HCT116 (cell line): Measurements from ENCODE around the gene FHOD1. TPM values are rescaled to one million over a fixed set of nuclear protein-coding genes. Genes with fewer than 3 reads are reported as not detected.

Experiments used
- ATAC-seq: fragments of 200-7000 bp; cut with Tn5 transposase; 2 replicates; pipeline ENCODE4 v1.9.1; 2020; ENCODE audit warnings: mild to moderate bottlenecking, moderate library complexity
- BruUV-seq: library from RNA; stranded (reverse); fragments of 400-500 nt; replicated peaks from 2 replicates; lab custom pipeline; 2021; lab: Mats Ljungman, UMichigan
- CTCF ChIA-PET: fragments of 300-600 bp; sonication (Branson Sonifier 250); formaldehyde crosslinking; loops from one replicate; lab custom pipeline; 2021; ENCODE audit warnings: antibody characterized with exemption; lab: Charles Lee
- POLR2A ChIA-PET: fragments of 300-600, 350-600 bp; sonication (Branson Sonifier 250); formaldehyde crosslinking; loops from one replicate; lab custom pipeline; 2021; ENCODE audit warnings: antibody characterized with exemption; lab: Charles Lee
- RAD21 ChIA-PET, 2 experiments: fragments of 300-600 bp; sonication (Branson Sonifier 250); formaldehyde crosslinking; loops; one replicate each; lab custom pipeline; 2023; ENCODE audit warnings: low total read pairs in 2 of 2; ENCODE audit not compliant: uncharacterized antibody in 2 of 2, unreplicated experiment in 2 of 2, low non-redundant PET in 1 of 2; lab: Charles Lee
- DNase-seq: peaks from one replicate; pipeline ENCODE4 v3.0.0-alpha.2; 2010; ENCODE audit warnings: low read depth, low spot score
- H2AFZ ChIP-seq: fragments of 200-600 bp; shearing (Covaris generic), sonication (generic); 2 replicates; pipeline ENCODE4 v1.6.1; 2017; ENCODE audit warnings: low read depth, mixed run types, mixed read lengths, antibody characterized with exemption, low read length; ENCODE audit not compliant: poor library complexity, severe bottlenecking
- H3K27ac ChIP-seq: 2 replicates; pipeline ENCODE4 v1.5.1; 2012; ENCODE audit warnings: low read depth, low read length
- H3K27me3 ChIP-seq: fragments of 200-600 bp; sonication (generic); 2 replicates; pipeline ENCODE4 v1.6.1; 2016; ENCODE audit warnings: mixed run types, low read length, mixed read lengths; ENCODE audit not compliant: insufficient read depth
- H3K36me3 ChIP-seq, 2 experiments: fragments of 200-500 bp in 1 of 2; fragments of 200-600 bp in 1 of 2; sonication (Bioruptor generic) in 1 of 2; sonication (generic) in 1 of 2; 2 replicates each; pipeline versions ENCODE4 v1.5.1 to v1.6.1; 2014 to 2016; ENCODE audit warnings: low read length in 2 of 2, inconsistent platforms in 1 of 2, mixed read lengths in 1 of 2, mixed run types in 1 of 2; ENCODE audit not compliant: insufficient read depth in 2 of 2, control insufficient read depth in 1 of 2
- H3K4me1 ChIP-seq, 2 experiments: fragments of 200-600 bp in 1 of 2; sonication (generic) in 1 of 2; 2 replicates each; pipeline versions ENCODE4 v1.5.1 to v1.6.1; 2012 to 2017; ENCODE audit warnings: low read length in 2 of 2, inconsistent platforms in 1 of 2, mild to moderate bottlenecking in 1 of 2, mixed read lengths in 1 of 2, mixed run types in 1 of 2, moderate library complexity in 1 of 2; ENCODE audit not compliant: insufficient read depth in 2 of 2, control insufficient read depth in 1 of 2
- H3K4me2 ChIP-seq: fragments of 200-600 bp; sonication (generic); 2 replicates; pipeline ENCODE4 v1.6.1; 2017; ENCODE audit warnings: mixed run types, low read length, mixed read lengths
- H3K4me3 ChIP-seq, 2 experiments: fragments of 200-600 bp in 1 of 2; sonication (generic) in 1 of 2; replicated peaks in 1 of 2; 2 replicates each; pipeline ENCODE4 v1.5.1; 2011 to 2016; ENCODE audit warnings: low read length in 2 of 2, control low read depth in 1 of 2, low read depth in 1 of 2, mild to moderate bottlenecking in 1 of 2, mixed read lengths in 1 of 2, mixed run types in 1 of 2
- H3K79me2 ChIP-seq: fragments of 200-600 bp; sonication (generic); 2 replicates; pipeline ENCODE4 v1.6.1; 2017; ENCODE audit warnings: mild to moderate bottlenecking, mixed run types, low read length, moderate library complexity, mixed read lengths; ENCODE audit not compliant: insufficient read depth
- H3K9ac ChIP-seq: fragments of 200-600 bp; sonication (generic); 2 replicates; pipeline ENCODE4 v1.6.1; 2016; ENCODE audit warnings: low read length, mixed read lengths
- H3K9me2 ChIP-seq: fragments of 200-600 bp; sonication (generic), shearing (Covaris generic); 2 replicates; pipeline ENCODE4 v1.6.1; 2017; ENCODE audit warnings: mixed run types, mild to moderate bottlenecking, moderate library complexity; ENCODE audit not compliant: insufficient read depth
- H3K9me3 ChIP-seq, 2 experiments: fragments of 200-500 bp in 1 of 2; fragments of 200-600 bp in 1 of 2; sonication (Bioruptor generic) in 1 of 2; sonication (generic) in 1 of 2; 2 replicates each; pipeline ENCODE4 v1.6.1; 2014 to 2017; ENCODE audit warnings: low read length in 2 of 2, mixed read lengths in 2 of 2, inconsistent platforms in 1 of 2, low read depth in 1 of 2, mild to moderate bottlenecking in 1 of 2, mixed run types in 1 of 2, moderate library complexity in 1 of 2; ENCODE audit not compliant: control insufficient read depth in 1 of 2, insufficient read depth in 1 of 2
- H4K20me1 ChIP-seq: fragments of 200-600 bp; sonication (generic), shearing (Covaris generic); 2 replicates; pipeline ENCODE4 v1.6.1; 2017; ENCODE audit warnings: mixed run types, mild to moderate bottlenecking, moderate library complexity; ENCODE audit not compliant: insufficient read depth
- CBX3 ChIP-seq: IDR thresholded peaks from 2 replicates; pipeline ENCODE4 v1.6.1; 2012; ENCODE audit warnings: low read depth
- EGR1 ChIP-seq: IDR thresholded peaks from 2 replicates; pipeline ENCODE4 v1.6.1; 2012; ENCODE audit warnings: low read depth
- EZH2 ChIP-seq: fragments of 200-600 bp; sonication (generic); IDR thresholded peaks from 2 replicates; pipeline ENCODE4 v1.6.1; 2017; ENCODE audit warnings: antibody characterized with exemption, mixed run types
- FOSL1 ChIP-seq: IDR thresholded peaks from 2 replicates; pipeline ENCODE4 v1.6.1; 2012; ENCODE audit warnings: low read depth
- POLR2AphosphoS5 ChIP-seq: IDR thresholded peaks from 2 replicates; pipeline ENCODE4 v1.6.1; 2011; ENCODE audit warnings: mild to moderate bottlenecking, low read depth, low read length, moderate library complexity
- SP1 ChIP-seq: IDR thresholded peaks from 2 replicates; pipeline ENCODE4 v1.6.1; 2012; ENCODE audit warnings: low read depth
- TCF7L2 ChIP-seq: IDR thresholded peaks from 2 replicates; pipeline ENCODE4 v1.7.0; 2011; ENCODE audit warnings: borderline replicate concordance, inconsistent platforms; ENCODE audit not compliant: insufficient read depth, insufficient read length; ENCODE audit errors: extremely low read depth
- YY1 ChIP-seq: IDR thresholded peaks from 2 replicates; pipeline ENCODE4 v1.6.1; 2011; ENCODE audit warnings: low read length, low read depth, moderate library complexity, mild to moderate bottlenecking; ENCODE audit not compliant: insufficient replicate concordance; ENCODE audit errors: extremely low read depth
- ZFX ChIP-seq: fragments of 450-650 bp; IDR thresholded peaks from 2 replicates; pipeline ENCODE4 v1.6.1; 2017
- ZNF274 ChIP-seq: fragments of 200-500 bp; sonication (Bioruptor generic); IDR thresholded peaks from 2 replicates; pipeline ENCODE4 v1.6.1; 2014; ENCODE audit warnings: mild to moderate bottlenecking, low read depth, low read length, inconsistent platforms
- intact Hi-C: fragments of 100-400 bp; cut with micrococcal nuclease; formaldehyde crosslinking; loops from 2 replicates; pipeline ENCODE4 v1.10.0; 2022
- total RNA-seq: library from RNA; stranded (reverse); gene quantifications from one replicate; pipeline ENCODE4 v1.2.1, GENCODE V29; 2021; ENCODE audit not compliant: unreplicated experiment
- TF ChIP-seq, protein P1 (sequence below): IDR thresholded peaks from 2 replicates; pipeline ENCODE4 v1.6.1; 2012; ENCODE audit warnings: low read depth
- TF ChIP-seq, protein P2 (sequence below): IDR thresholded peaks from 2 replicates; pipeline ENCODE4 v1.6.1; 2011; ENCODE audit warnings: mild to moderate bottlenecking, low read length, moderate library complexity; ENCODE audit not compliant: insufficient replicate concordance; ENCODE audit errors: extremely low read depth
- TF ChIP-seq, protein P3 (sequence below), 3 experiments: fragments of 200-600 bp in 1 of 3; sonication (generic) in 1 of 3; IDR thresholded peaks in 2 of 3; conservative IDR thresholded peaks in 1 of 3; 2 replicates each; pipeline ENCODE4 v1.5.1; 2012 to 2017; ENCODE audit warnings: low read depth in 2 of 3, low read length in 2 of 3, antibody characterized with exemption in 1 of 3, borderline replicate concordance in 1 of 3, control low read depth in 1 of 3, mild to moderate bottlenecking in 1 of 3, mixed read lengths in 1 of 3, mixed run types in 1 of 3, moderate library complexity in 1 of 3; ENCODE audit not compliant: insufficient read depth in 1 of 3
- TF ChIP-seq, protein P4 (sequence below): IDR thresholded peaks from 2 replicates; pipeline ENCODE4 v1.6.1; 2012
- TF ChIP-seq, protein P5 (sequence below): IDR thresholded peaks from 2 replicates; pipeline ENCODE4 v1.6.1; 2012

Gene FHOD1
- total RNA-seq, 1 experiment from 2014 or later: 69.2 TPM

DNA sequence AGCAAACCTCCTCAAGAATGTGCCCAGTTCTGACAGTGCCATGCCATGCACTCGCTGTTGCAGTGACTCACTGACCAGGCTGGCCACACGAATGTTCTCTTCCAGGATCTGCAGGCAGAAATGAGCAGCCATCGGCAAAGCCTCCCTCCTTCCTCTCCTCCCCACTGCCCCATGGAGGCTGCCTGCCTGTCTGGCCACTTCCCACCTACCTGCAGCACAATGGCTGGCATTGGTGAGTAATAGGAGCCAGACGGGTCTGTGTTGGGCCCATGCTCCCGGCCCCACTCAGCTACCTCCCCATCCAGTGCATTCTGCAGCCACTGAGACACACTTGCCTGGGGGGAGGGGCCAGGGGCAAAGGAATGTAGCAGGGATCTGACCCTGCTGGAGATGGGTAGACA is 60.7 kb downstream of the FHOD1 start:
- intact Hi-C loops: no loop called here
- DNase-seq: no peak

More for the DNA sequence above, 60.7 kb downstream of the FHOD1 start:
- TF ChIP-seq, protein P1, sequence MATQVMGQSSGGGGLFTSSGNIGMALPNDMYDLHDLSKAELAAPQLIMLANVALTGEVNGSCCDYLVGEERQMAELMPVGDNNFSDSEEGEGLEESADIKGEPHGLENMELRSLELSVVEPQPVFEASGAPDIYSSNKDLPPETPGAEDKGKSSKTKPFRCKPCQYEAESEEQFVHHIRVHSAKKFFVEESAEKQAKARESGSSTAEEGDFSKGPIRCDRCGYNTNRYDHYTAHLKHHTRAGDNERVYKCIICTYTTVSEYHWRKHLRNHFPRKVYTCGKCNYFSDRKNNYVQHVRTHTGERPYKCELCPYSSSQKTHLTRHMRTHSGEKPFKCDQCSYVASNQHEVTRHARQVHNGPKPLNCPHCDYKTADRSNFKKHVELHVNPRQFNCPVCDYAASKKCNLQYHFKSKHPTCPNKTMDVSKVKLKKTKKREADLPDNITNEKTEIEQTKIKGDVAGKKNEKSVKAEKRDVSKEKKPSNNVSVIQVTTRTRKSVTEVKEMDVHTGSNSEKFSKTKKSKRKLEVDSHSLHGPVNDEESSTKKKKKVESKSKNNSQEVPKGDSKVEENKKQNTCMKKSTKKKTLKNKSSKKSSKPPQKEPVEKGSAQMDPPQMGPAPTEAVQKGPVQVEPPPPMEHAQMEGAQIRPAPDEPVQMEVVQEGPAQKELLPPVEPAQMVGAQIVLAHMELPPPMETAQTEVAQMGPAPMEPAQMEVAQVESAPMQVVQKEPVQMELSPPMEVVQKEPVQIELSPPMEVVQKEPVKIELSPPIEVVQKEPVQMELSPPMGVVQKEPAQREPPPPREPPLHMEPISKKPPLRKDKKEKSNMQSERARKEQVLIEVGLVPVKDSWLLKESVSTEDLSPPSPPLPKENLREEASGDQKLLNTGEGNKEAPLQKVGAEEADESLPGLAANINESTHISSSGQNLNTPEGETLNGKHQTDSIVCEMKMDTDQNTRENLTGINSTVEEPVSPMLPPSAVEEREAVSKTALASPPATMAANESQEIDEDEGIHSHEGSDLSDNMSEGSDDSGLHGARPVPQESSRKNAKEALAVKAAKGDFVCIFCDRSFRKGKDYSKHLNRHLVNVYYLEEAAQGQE: no peak
- TF ChIP-seq ZFX: no peak
- TF ChIP-seq EGR1: no peak
- TF ChIP-seq, protein P2, sequence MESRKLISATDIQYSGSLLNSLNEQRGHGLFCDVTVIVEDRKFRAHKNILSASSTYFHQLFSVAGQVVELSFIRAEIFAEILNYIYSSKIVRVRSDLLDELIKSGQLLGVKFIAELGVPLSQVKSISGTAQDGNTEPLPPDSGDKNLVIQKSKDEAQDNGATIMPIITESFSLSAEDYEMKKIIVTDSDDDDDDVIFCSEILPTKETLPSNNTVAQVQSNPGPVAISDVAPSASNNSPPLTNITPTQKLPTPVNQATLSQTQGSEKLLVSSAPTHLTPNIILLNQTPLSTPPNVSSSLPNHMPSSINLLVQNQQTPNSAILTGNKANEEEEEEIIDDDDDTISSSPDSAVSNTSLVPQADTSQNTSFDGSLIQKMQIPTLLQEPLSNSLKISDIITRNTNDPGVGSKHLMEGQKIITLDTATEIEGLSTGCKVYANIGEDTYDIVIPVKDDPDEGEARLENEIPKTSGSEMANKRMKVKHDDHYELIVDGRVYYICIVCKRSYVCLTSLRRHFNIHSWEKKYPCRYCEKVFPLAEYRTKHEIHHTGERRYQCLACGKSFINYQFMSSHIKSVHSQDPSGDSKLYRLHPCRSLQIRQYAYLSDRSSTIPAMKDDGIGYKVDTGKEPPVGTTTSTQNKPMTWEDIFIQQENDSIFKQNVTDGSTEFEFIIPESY: no peak
- no peak for TF ChIP-seq EZH2
- TF ChIP-seq, protein P3, sequence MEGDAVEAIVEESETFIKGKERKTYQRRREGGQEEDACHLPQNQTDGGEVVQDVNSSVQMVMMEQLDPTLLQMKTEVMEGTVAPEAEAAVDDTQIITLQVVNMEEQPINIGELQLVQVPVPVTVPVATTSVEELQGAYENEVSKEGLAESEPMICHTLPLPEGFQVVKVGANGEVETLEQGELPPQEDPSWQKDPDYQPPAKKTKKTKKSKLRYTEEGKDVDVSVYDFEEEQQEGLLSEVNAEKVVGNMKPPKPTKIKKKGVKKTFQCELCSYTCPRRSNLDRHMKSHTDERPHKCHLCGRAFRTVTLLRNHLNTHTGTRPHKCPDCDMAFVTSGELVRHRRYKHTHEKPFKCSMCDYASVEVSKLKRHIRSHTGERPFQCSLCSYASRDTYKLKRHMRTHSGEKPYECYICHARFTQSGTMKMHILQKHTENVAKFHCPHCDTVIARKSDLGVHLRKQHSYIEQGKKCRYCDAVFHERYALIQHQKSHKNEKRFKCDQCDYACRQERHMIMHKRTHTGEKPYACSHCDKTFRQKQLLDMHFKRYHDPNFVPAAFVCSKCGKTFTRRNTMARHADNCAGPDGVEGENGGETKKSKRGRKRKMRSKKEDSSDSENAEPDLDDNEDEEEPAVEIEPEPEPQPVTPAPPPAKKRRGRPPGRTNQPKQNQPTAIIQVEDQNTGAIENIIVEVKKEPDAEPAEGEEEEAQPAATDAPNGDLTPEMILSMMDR (IDR thresholded peaks at IDR 0.05 in 2 of 3, conservative IDR thresholded peaks at IDR 0.05 in 1 of 3; ENCODE audit: borderline replicate concordance in 1 of 3, insufficient read depth in 1 of 3, low read depth in 2 of 3, low read length in 2 of 3): no peak
- TF ChIP-seq YY1: no peak
- TF ChIP-seq CBX3: no peak
- no peak for TF ChIP-seq ZNF274
- TF ChIP-seq TCF7L2: no peak
- TF ChIP-seq, protein P4, sequence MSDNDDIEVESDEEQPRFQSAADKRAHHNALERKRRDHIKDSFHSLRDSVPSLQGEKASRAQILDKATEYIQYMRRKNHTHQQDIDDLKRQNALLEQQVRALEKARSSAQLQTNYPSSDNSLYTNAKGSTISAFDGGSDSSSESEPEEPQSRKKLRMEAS: no peak
- TF ChIP-seq, protein P5, sequence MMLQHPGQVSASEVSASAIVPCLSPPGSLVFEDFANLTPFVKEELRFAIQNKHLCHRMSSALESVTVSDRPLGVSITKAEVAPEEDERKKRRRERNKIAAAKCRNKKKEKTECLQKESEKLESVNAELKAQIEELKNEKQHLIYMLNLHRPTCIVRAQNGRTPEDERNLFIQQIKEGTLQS: no peak
- no peak for TF ChIP-seq POLR2AphosphoS5
- TF ChIP-seq SP1: no peak
- TF ChIP-seq FOSL1: no peak
- no TSS peak for BruUV-seq
- Histone ChIP-seq H3K4me2 (no peak overlapping the region), H3K4me1 (peaks cover 11 to 43% of the 10 kb centered on the region in 2 experiments; a peak in 3 of 4 replicates), H3K27me3 (no peaks in the 10 kb centered on the region), H3K79me2 (peaks cover 11% of the 10 kb centered on the region), H3K36me3 (no peaks in the 10 kb centered on the region), H3K27ac (no peak overlapping the region), H3K9me2 (no peaks in the 10 kb centered on the region), H3K9ac (no peak overlapping the region), H3K4me3 (no peak overlapping the region), H2AFZ (no peak overlapping the region), H3K9me3 (no peaks in the 10 kb centered on the region), H4K20me1 (no peaks in the 10 kb centered on the region)
- RAD21 ChIA-PET: no interaction called here
- CTCF ChIA-PET: interaction anchor here (1.2 kb wide), 1 partner anchor 13 kb away, joined by 3 read pairs; the partner anchor contains the start of gene ELMO3
- POLR2A ChIA-PET: no interaction called here
- ATAC-seq: no peak
